K562 (cell line): ENCODE results near the gene MLYCD. TPM values are rescaled to one million over a fixed set of nuclear protein-coding genes. Genes with fewer than 3 reads are reported as not detected.

Experiments
- ATAC-seq: fragments of 200-7000 bp; cut with Tn5 transposase; 3 replicates; pipeline ENCODE4 v1.9.1; 2020; ENCODE audit warnings: moderate library complexity
- BruUV-seq: library from RNA; stranded (reverse); fragments of 400-500 nt; replicated peaks from 2 replicates; lab custom pipeline; 2021; lab: Mats Ljungman, UMichigan
- CTCF ChIA-PET: fragments of 300-600 bp; formaldehyde crosslinking; extraction: SDS; loops from one replicate; lab custom pipeline; 2021; ENCODE audit warnings: low intra/inter-chr PET ratio; lab: Yijun Ruan, JAX
- POLR2A ChIA-PET: fragments of 300-600, 350-650 bp; sonication (Branson Sonifier 250); formaldehyde crosslinking; extraction: SDS; loops from one replicate; lab custom pipeline; 2021; ENCODE audit warnings: antibody characterized with exemption, inconsistent platforms; lab: Yijun Ruan, JAX
- DNase-seq, 4 experiments: peaks; one replicate each; pipeline versions ENCODE4 v3.0.0 to v3.0.0-alpha.2; 2011 to 2018; ENCODE audit warnings: low spot score in 3 of 4, mixed read lengths in 3 of 4; ENCODE audit errors: extremely low read depth in 1 of 4
- FAIRE-seq: peaks from 2 replicates; lab custom pipeline; 2011; peaks lifted over from hg19 to GRCh38; lab: Jason Lieb, UNC
- H2AFZ ChIP-seq: 2 replicates; pipeline ENCODE4 v1.6.0; 2011; ENCODE audit warnings: low read depth, low read length, control low read depth, inconsistent platforms
- H3K27ac ChIP-seq: fragments of 200-600 bp; 3 replicates; pipeline ENCODE4 v1.8.0; 2011; ENCODE audit warnings: low read depth, mild to moderate bottlenecking, control low read depth, inconsistent platforms, low read length, moderate library complexity, mixed read lengths; ENCODE audit errors: extremely low read depth
- H3K27me3 ChIP-seq, 2 experiments: fragments of 300-600 bp in 1 of 2; 2 replicates in 1 of 2; 3 replicates in 1 of 2; pipeline versions ENCODE4 v1.6.0 to v1.8.0; 2011; ENCODE audit warnings: inconsistent platforms in 2 of 2, low read length in 2 of 2, mild to moderate bottlenecking in 1 of 2, mixed read lengths in 1 of 2, moderate library complexity in 1 of 2; ENCODE audit not compliant: control insufficient read depth in 2 of 2, insufficient read depth in 2 of 2
- H3K36me3 ChIP-seq: fragments of 300-600 bp; 3 replicates; pipeline ENCODE4 v1.8.0; 2011; ENCODE audit warnings: mild to moderate bottlenecking, low read length, inconsistent platforms; ENCODE audit not compliant: control insufficient read depth, insufficient read depth
- H3K4me1 ChIP-seq, 2 experiments: fragments of 200-600 bp in 1 of 2; replicated peaks in 1 of 2; 2 replicates in 1 of 2; 3 replicates in 1 of 2; pipeline versions ENCODE4 v1.5.1 to v1.8.0; 2011; ENCODE audit warnings: inconsistent platforms in 2 of 2, low read length in 2 of 2, mild to moderate bottlenecking in 1 of 2, mixed read lengths in 1 of 2, moderate library complexity in 1 of 2; ENCODE audit not compliant: control insufficient read depth in 2 of 2, insufficient read depth in 2 of 2
- H3K4me2 ChIP-seq: 2 replicates; pipeline ENCODE4 v1.6.1; 2011; ENCODE audit warnings: low read length, control low read depth, inconsistent platforms, mixed read lengths; ENCODE audit not compliant: insufficient read depth
- H3K4me3 ChIP-seq: fragments of 200-600 bp; sonication (generic), shearing (Covaris generic); 2 replicates; pipeline ENCODE4 v1.5.1; 2016; ENCODE audit warnings: control low read depth, inconsistent platforms
- H3K79me2 ChIP-seq: fragments of 200-600 bp; 3 replicates; pipeline ENCODE4 v1.8.0; 2011; ENCODE audit warnings: low read length, inconsistent platforms; ENCODE audit not compliant: control insufficient read depth, insufficient read depth
- H3K9ac ChIP-seq, 2 experiments: 2 replicates each; pipeline versions ENCODE4 v1.6.0 to v1.6.1; 2011; ENCODE audit warnings: low read depth in 2 of 2, low read length in 2 of 2, control low read depth in 1 of 2, inconsistent platforms in 1 of 2, mild to moderate bottlenecking in 1 of 2, mixed read lengths in 1 of 2; ENCODE audit not compliant: insufficient read depth in 1 of 2
- H3K9me1 ChIP-seq: one replicate; pipeline ENCODE4 v1.6.0; 2011; ENCODE audit warnings: inconsistent platforms, mild to moderate bottlenecking, low read length, moderate library complexity; ENCODE audit not compliant: control insufficient read depth, insufficient read depth
- H3K9me3 ChIP-seq: replicated peaks from 2 replicates; pipeline ENCODE4 v1.5.1; 2011; ENCODE audit warnings: low read depth, low read length, inconsistent platforms; ENCODE audit not compliant: control insufficient read depth, insufficient read depth
- H4K20me1 ChIP-seq: replicated peaks from 2 replicates; pipeline ENCODE4 v1.6.1; 2011; ENCODE audit warnings: low read length, inconsistent platforms, mixed read lengths; ENCODE audit not compliant: control insufficient read depth, insufficient read depth
- BRD9 ChIP-seq: fragments of 450-650 bp; IDR thresholded peaks from 2 replicates; pipeline ENCODE4 v1.6.1; 2018; ENCODE audit warnings: low read depth; ENCODE audit not compliant: partially characterized antibody
- CEBPB ChIP-seq: fragments of 450-650 bp; IDR thresholded peaks from 2 replicates; pipeline ENCODE4 v1.6.1; 2016; ENCODE audit warnings: missing genetic modification characterization, missing compliant biosample characterization
- DIDO1 ChIP-seq: fragments of 450-650 bp; IDR thresholded peaks from 2 replicates; pipeline ENCODE4 v1.6.1; 2016; ENCODE audit warnings: low read depth, missing biosample characterization, missing genetic modification characterization
- EP300 ChIP-seq: IDR thresholded peaks from 2 replicates; pipeline ENCODE4 v1.6.1; 2012; ENCODE audit warnings: low read length, improper control_type of control experiment
- FOXK1 ChIP-seq: sonication (generic); formaldehyde crosslinking; IDR thresholded peaks from 2 replicates; pipeline ENCODE4 v1.8.0; 2022; ENCODE audit warnings: missing genetic modification reagents, mild to moderate bottlenecking, borderline replicate concordance
- GATAD2A ChIP-seq: fragments of 450-650 bp; IDR thresholded peaks from 2 replicates; pipeline ENCODE4 v1.6.1; 2017
- HCFC1 ChIP-seq: IDR thresholded peaks from 2 replicates; pipeline ENCODE4 v1.6.1; 2012; ENCODE audit warnings: low read depth, low read length, improper control_type of control experiment
- HDAC8 ChIP-seq: fragments of 450-650 bp; IDR thresholded peaks from 2 replicates; pipeline ENCODE4 v1.6.1; 2016; ENCODE audit warnings: mild to moderate bottlenecking, missing genetic modification characterization, moderate library complexity, missing compliant biosample characterization
- MCM7 ChIP-seq, 2 experiments: fragments of 450-650 bp; IDR thresholded peaks; 2 replicates each; pipeline ENCODE4 v1.6.1; 2016 to 2018
- MTA1 ChIP-seq: fragments of 450-650 bp; IDR thresholded peaks from 2 replicates; pipeline ENCODE4 v1.6.1; 2017; ENCODE audit warnings: borderline replicate concordance
- NCOA4 ChIP-seq: fragments of 450-650 bp; IDR thresholded peaks from 2 replicates; pipeline ENCODE4 v1.6.1; 2018; ENCODE audit warnings: mild to moderate bottlenecking; ENCODE audit not compliant: partially characterized antibody
- NFIX ChIP-seq: fragments of 250-450 bp; sonication (Bioruptor Pico); IDR thresholded peaks from 2 replicates; pipeline ENCODE4 v1.4.0; 2020; ENCODE audit warnings: low read depth, mild to moderate bottlenecking, moderate library complexity
- PHB2 ChIP-seq: fragments of 450-650 bp; IDR thresholded peaks from 2 replicates; pipeline ENCODE4 v1.6.1; 2017; ENCODE audit warnings: low read depth
- POLR2AphosphoS5 ChIP-seq: IDR thresholded peaks from 2 replicates; pipeline ENCODE4 v1.6.1; 2011; ENCODE audit warnings: mild to moderate bottlenecking, low read depth, low read length, moderate library complexity; ENCODE audit not compliant: control insufficient read depth, insufficient read depth
- PYGO2 ChIP-seq: fragments of 450-650 bp; IDR thresholded peaks from 2 replicates; pipeline ENCODE4 v1.6.1; 2016; ENCODE audit warnings: mild to moderate bottlenecking, missing genetic modification characterization, moderate library complexity, missing compliant biosample characterization
- ZBED1 ChIP-seq: IDR thresholded peaks from 2 replicates; pipeline ENCODE4 v1.6.1; 2014
- ZFP30 ChIP-seq: fragments of 250-450 bp; sonication (Bioruptor Pico); IDR thresholded peaks from 2 replicates; pipeline ENCODE4 v1.8.0; 2022; ENCODE audit warnings: moderate library complexity, mild to moderate bottlenecking, inconsistent platforms, borderline replicate concordance
- WGBS: fragments of 100-300 bp; shearing (Covaris generic); methylation state at CpG from one replicate; pipeline ENCODE4 v1.1.6; 2016; ENCODE audit warnings: low coverage, mixed read lengths; ENCODE audit not compliant: insufficient coverage; ENCODE audit errors: missing lambda C conversion rate; 5-methylcytosine and 5-hydroxymethylcytosine counted together
- in situ Hi-C: fragments of 300-500 bp; cut with MboI; formaldehyde crosslinking; loops from 4 replicates; pipeline ENCODE4 v1.15.0; 2018; ENCODE audit warnings: inconsistent platforms, mixed read lengths
- intact Hi-C: fragments of 100-400 bp; cut with micrococcal nuclease; formaldehyde crosslinking; loops from 2 replicates; pipeline ENCODE4 v1.14.2; 2022
- polyA plus RNA-seq, 8 experiments: library from polyadenylated mRNA; depleted of rRNA in 4 of 8; stranded (reverse) in 5 of 8; unstranded in 3 of 8; fragments of >200 nt; fragmentation: Nextera tagmentation in 2 of 8; fragmentation: Illumina TruSeq in 1 of 8; extraction: Ambion mirVana in 2 of 8; extraction: Trizol in 1 of 8; gene quantifications; 2 replicates each; pipeline versions ENCODE4 v1.2.1 to v1.2.3, GENCODE V29; 2011 to 2014; ENCODE audit warnings: inconsistent platforms in 1 of 8, missing spikeins in 1 of 8
- total RNA-seq, 7 experiments: library from RNA; depleted of rRNA in 6 of 7; stranded (reverse); fragments of >200 nt in 6 of 7; fragmentation: Illumina TruSeq in 2 of 7; extraction: Trizol in 2 of 7; gene quantifications; 2 replicates each; pipeline versions ENCODE4 v1.2.1 to v1.2.3, GENCODE V29; 2011 to 2021; ENCODE audit warnings: low replicate concordance in 1 of 7
- TF ChIP-seq, protein P1 (sequence below): fragments of 450-650 bp; IDR thresholded peaks from 2 replicates; pipeline ENCODE4 v1.6.1; 2016; ENCODE audit warnings: borderline replicate concordance

MLYCD gene
- total and polyA plus RNA-seq, 9 of the 15 experiments (the other 6 are each of a cell fraction or from before 2014, with no cell fraction given): 0.15 to 2.0 (median 1.0) TPM

DNA sequence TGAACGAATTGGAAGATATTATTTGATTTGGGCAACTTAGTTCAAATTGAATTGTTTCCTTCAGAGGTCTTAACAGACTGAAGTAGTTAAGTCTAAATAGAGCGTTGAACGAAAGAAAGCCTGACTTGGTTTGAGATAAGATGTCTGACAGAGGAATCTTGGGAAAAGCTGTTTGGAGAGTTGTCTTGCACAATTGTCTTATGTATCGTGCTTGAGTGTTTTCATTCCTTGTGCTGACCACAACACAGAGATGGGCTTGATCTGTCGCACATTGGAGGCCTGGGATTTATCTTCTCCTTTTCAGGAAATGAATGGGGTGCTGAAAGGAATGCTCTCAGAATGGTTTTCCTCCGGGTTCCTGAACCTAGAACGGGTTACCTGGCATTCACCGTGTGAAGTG is 7.8 kb downstream of the MLYCD start:
- Histone ChIP-seq H2AFZ (no peak overlapping the region), H3K4me1 (no peaks in the 10 kb centered on the region), H3K36me3 (no peaks in the 10 kb centered on the region), H3K27me3 (peaks cover 7 to 28% of the 10 kb centered on the region in 2 experiments; a peak in 3 of 5 replicates), H3K4me2 (no peak overlapping the region), H3K27ac (no peak overlapping the region), H3K79me2 (no peaks in the 10 kb centered on the region), H4K20me1 (no peaks in the 10 kb centered on the region; the same call in none of the 2 replicates), H3K9ac (no peak overlapping the region), H3K9me3 (no peaks in the 10 kb centered on the region), H3K9me1 (no peaks in the 10 kb centered on the region), H3K4me3 (no peak overlapping the region)
- ATAC-seq: no peak
- FAIRE-seq: no peak
- POLR2A ChIA-PET: no interaction called here
- WGBS: 10% methylated on average over 8 of the region's 8 CpGs
- in situ Hi-C loops: no loop called here
- BruUV-seq: no TSS peak
- intact Hi-C loops: no loop called here
- no peak for DNase-seq
- CTCF ChIA-PET: no interaction called here
- TF ChIP-seq CEBPB (tag): peak; percentile 57
- TF ChIP-seq PHB2: no peak
- no peak for TF ChIP-seq NCOA4
- no peak for TF ChIP-seq FOXK1 (CRISPR knock-in tag)
- no peak for TF ChIP-seq MTA1

- Histone ChIP-seq H3K4me3 (no peak overlapping the region), H3K9me3 (no peaks in the 10 kb centered on the region), H3K4me2 (no peak overlapping the region), H4K20me1 (no peaks in the 10 kb centered on the region; the same call in none of the 2 replicates), H3K27ac (no peak overlapping the region), H3K9ac (no peak overlapping the region), H3K79me2 (no peaks in the 10 kb centered on the region), H2AFZ (no peak overlapping the region), H3K27me3 (peaks cover 7 to 28% of the 10 kb centered on the region in 2 experiments; a peak in 3 of 5 replicates), H3K9me1 (no peaks in the 10 kb centered on the region), H3K36me3 (no peaks in the 10 kb centered on the region), H3K4me1 (no peaks in the 10 kb centered on the region; a peak in 1 of 5 replicates)
- no peak for TF ChIP-seq MCM7 (IDR thresholded peaks at IDR 0.05)
- no peak for TF ChIP-seq HCFC1
- no peak for TF ChIP-seq GATAD2A
- TF ChIP-seq, protein P1, sequence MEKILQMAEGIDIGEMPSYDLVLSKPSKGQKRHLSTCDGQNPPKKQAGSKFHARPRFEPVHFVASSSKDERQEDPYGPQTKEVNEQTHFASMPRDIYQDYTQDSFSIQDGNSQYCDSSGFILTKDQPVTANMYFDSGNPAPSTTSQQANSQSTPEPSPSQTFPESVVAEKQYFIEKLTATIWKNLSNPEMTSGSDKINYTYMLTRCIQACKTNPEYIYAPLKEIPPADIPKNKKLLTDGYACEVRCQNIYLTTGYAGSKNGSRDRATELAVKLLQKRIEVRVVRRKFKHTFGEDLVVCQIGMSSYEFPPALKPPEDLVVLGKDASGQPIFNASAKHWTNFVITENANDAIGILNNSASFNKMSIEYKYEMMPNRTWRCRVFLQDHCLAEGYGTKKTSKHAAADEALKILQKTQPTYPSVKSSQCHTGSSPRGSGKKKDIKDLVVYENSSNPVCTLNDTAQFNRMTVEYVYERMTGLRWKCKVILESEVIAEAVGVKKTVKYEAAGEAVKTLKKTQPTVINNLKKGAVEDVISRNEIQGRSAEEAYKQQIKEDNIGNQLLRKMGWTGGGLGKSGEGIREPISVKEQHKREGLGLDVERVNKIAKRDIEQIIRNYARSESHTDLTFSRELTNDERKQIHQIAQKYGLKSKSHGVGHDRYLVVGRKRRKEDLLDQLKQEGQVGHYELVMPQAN: no peak
- TF ChIP-seq POLR2AphosphoS5: no peak
- TF ChIP-seq DIDO1 (tag): no peak
- TF ChIP-seq BRD9: no peak
- TF ChIP-seq EP300: no peak
- TF ChIP-seq ZBED1: no peak
- no peak for TF ChIP-seq HDAC8
- TF ChIP-seq ZFP30 (CRISPR knock-in tag): no peak
- TF ChIP-seq PYGO2 (tag): no peak
- TF ChIP-seq NFIX (CRISPR knock-in tag): no peak
- no TSS peak for BruUV-seq
- ATAC-seq (no peak), FAIRE-seq (no peak), DNase-seq (no peak)
- ChIA-PET CTCF (no interaction called here), POLR2A (no interaction called here)
- WGBS: 35% methylated on average over 8 of the region's 8 CpGs
- intact Hi-C loops: no loop called here
- in situ Hi-C loops: no loop called here
Observed at GRCh38 chr16:83907111-83907510, 8.2 kb downstream of the MLYCD start.
